OCI-LY1 (cell line): Measurements from ENCODE around the gene SEMA5A.

Source experiments
- EZH2 ChIP-seq: fragments of 200-600 bp; sonication (generic), shearing (Covaris generic); IDR thresholded peaks from 2 replicates; pipeline ENCODE4 v1.8.0; 2017; ENCODE audit warnings: borderline replicate concordance, mixed run types, mild to moderate bottlenecking, antibody characterized with exemption, low read length, moderate library complexity, mixed read lengths
- TF ChIP-seq, protein P1 (sequence below): fragments of 200-600 bp; sonication (generic), shearing (Covaris generic); IDR thresholded peaks from 2 replicates; pipeline ENCODE4 v1.5.1; 2017; ENCODE audit warnings: mild to moderate bottlenecking, antibody characterized with exemption, low read length, moderate library complexity, mixed read lengths

DNA sequence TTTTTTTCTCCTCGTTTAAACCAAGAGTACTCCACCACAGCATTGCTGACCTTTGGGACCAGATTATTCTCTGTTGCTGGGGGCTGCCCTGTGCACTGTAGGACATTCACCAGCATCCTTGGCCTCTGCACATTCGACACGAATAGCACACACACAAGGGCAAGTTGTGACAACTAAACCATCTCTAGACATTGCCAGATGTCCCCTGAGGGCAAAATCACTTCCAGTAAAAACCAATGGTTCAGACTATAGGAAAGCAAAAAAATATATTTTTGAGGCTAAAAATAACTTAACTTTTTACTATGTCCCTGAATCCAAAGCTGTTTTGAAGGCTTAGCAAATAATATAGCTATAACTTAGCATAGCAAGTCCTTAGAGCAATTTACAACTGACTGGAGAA lies 65.9 kb downstream of the SEMA5A start:
- TF ChIP-seq, protein P1, sequence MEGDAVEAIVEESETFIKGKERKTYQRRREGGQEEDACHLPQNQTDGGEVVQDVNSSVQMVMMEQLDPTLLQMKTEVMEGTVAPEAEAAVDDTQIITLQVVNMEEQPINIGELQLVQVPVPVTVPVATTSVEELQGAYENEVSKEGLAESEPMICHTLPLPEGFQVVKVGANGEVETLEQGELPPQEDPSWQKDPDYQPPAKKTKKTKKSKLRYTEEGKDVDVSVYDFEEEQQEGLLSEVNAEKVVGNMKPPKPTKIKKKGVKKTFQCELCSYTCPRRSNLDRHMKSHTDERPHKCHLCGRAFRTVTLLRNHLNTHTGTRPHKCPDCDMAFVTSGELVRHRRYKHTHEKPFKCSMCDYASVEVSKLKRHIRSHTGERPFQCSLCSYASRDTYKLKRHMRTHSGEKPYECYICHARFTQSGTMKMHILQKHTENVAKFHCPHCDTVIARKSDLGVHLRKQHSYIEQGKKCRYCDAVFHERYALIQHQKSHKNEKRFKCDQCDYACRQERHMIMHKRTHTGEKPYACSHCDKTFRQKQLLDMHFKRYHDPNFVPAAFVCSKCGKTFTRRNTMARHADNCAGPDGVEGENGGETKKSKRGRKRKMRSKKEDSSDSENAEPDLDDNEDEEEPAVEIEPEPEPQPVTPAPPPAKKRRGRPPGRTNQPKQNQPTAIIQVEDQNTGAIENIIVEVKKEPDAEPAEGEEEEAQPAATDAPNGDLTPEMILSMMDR, result no peak
- no peak for TF ChIP-seq EZH2
